ENCODE measurements around the gene ABCB11. TPM values are rescaled to one million over a fixed set of nuclear protein-coding genes. Genes with fewer than 3 reads are reported as not detected.

ABCB11 gene
- total and polyA plus RNA-seq, 9 of the 15 experiments (the other 6 are each of a cell fraction or from before 2014, with no cell fraction given): 0.04 to 0.51 (median 0.10) TPM; not detected in 1

- TF ChIP-seq, protein P1, sequence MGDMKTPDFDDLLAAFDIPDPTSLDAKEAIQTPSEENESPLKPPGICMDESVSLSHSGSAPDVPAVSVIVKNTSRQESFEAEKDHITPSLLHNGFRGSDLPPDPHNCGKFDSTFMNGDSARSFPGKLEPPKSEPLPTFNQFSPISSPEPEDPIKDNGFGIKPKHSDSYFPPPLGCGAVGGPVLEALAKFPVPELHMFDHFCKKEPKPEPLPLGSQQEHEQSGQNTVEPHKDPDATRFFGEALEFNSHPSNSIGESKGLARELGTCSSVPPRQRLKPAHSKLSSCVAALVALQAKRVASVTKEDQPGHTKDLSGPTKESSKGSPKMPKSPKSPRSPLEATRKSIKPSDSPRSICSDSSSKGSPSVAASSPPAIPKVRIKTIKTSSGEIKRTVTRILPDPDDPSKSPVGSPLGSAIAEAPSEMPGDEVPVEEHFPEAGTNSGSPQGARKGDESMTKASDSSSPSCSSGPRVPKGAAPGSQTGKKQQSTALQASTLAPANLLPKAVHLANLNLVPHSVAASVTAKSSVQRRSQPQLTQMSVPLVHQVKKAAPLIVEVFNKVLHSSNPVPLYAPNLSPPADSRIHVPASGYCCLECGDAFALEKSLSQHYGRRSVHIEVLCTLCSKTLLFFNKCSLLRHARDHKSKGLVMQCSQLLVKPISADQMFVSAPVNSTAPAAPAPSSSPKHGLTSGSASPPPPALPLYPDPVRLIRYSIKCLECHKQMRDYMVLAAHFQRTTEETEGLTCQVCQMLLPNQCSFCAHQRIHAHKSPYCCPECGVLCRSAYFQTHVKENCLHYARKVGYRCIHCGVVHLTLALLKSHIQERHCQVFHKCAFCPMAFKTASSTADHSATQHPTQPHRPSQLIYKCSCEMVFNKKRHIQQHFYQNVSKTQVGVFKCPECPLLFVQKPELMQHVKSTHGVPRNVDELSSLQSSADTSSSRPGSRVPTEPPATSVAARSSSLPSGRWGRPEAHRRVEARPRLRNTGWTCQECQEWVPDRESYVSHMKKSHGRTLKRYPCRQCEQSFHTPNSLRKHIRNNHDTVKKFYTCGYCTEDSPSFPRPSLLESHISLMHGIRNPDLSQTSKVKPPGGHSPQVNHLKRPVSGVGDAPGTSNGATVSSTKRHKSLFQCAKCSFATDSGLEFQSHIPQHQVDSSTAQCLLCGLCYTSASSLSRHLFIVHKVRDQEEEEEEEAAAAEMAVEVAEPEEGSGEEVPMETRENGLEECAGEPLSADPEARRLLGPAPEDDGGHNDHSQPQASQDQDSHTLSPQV (IDR thresholded peaks at IDR 0.05): peak; percentile 46; the same call in 1 of the 2 replicates
- no peak for TF ChIP-seq JUNB (CRISPR knock-in tag; conservative IDR thresholded peaks at IDR 0.05)
- no peak for TF ChIP-seq TSC22D4 (tag; IDR thresholded peaks at IDR 0.05)
- no peak for TF ChIP-seq CAMTA2 (CRISPR knock-in tag; conservative IDR thresholded peaks at IDR 0.05)
- no peak for TF ChIP-seq DACH1 (IDR thresholded peaks at IDR 0.05; ENCODE audit: partially characterized antibody)
- no peak for TF ChIP-seq ERF (CRISPR knock-in tag; IDR thresholded peaks at IDR 0.05)
- no peak for TF ChIP-seq PTRF (tag; IDR thresholded peaks at IDR 0.05)
- TF ChIP-seq E4F1 (CRISPR knock-in tag; IDR thresholded peaks at IDR 0.05; ENCODE audit: borderline replicate concordance): no peak
- TF ChIP-seq, protein P2, sequence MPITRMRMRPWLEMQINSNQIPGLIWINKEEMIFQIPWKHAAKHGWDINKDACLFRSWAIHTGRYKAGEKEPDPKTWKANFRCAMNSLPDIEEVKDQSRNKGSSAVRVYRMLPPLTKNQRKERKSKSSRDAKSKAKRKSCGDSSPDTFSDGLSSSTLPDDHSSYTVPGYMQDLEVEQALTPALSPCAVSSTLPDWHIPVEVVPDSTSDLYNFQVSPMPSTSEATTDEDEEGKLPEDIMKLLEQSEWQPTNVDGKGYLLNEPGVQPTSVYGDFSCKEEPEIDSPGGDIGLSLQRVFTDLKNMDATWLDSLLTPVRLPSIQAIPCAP (CRISPR knock-in tag; IDR thresholded peaks at IDR 0.05; ENCODE audit: borderline replicate concordance): no peak
- no peak for TF ChIP-seq FOXK1 (CRISPR knock-in tag; IDR thresholded peaks at IDR 0.05; ENCODE audit: borderline replicate concordance)
- TF ChIP-seq POLR2A (conservative IDR thresholded peaks at IDR 0.05): no peak
- TF ChIP-seq ZFP1 (CRISPR knock-in tag; IDR thresholded peaks at IDR 0.05): no peak
- no peak for TF ChIP-seq RBM22 (IDR thresholded peaks at IDR 0.05; ENCODE audit: low read depth, low read length, poor library complexity, severe bottlenecking)
- TF ChIP-seq ZNF696 (CRISPR knock-in tag; conservative IDR thresholded peaks at IDR 0.05): no peak
- TF ChIP-seq ADNP (tag; IDR thresholded peaks at IDR 0.05): peak; percentile 48; the same call in 1 of the 2 replicates
- TF ChIP-seq POU5F1 (IDR thresholded peaks at IDR 0.05; ENCODE audit: borderline replicate concordance, low read depth, low read length, partially characterized antibody): no peak
- TF ChIP-seq BRCA1 (IDR thresholded peaks at IDR 0.05): no peak
- TF ChIP-seq BRCA1 (CRISPR knock-in tag; IDR thresholded peaks at IDR 0.05): no peak
- no peak for TF ChIP-seq KDM5B (IDR thresholded peaks at IDR 0.05; ENCODE audit: insufficient replicate concordance, low read depth, low read length)
- no peak for TF ChIP-seq BRD4 (IDR thresholded peaks at IDR 0.05)
- no peak for TF ChIP-seq NR2F6 (CRISPR knock-in tag; IDR thresholded peaks at IDR 0.05)
- TF ChIP-seq PCBP2 (IDR thresholded peaks at IDR 0.05; ENCODE audit: low read depth, low read length, poor library complexity, severe bottlenecking): no peak
- peak; percentile 46; the same call in 1 of the 2 replicates for TF ChIP-seq RBFOX2 (IDR thresholded peaks at IDR 0.05; ENCODE audit: low read depth, low read length)
Observed at GRCh38 chr2:169072163-169072925, 41.2 kb upstream of the ABCB11 start (continued).
